ENCODE data around the gene TGM2. TPM values are rescaled to one million over a fixed set of nuclear protein-coding genes. Genes with fewer than 3 reads are reported as not detected.
A peak's percentile ranks its signal among the peaks of the same experiment; 100 is the strongest.
"Not testable (repeated sequence)": the region's sequence is repeated elsewhere in the genome, so short reads cannot be mapped to it uniquely, and the experiment has no call there.

TGM2 gene
- total RNA-seq, 1 donor from 2014 or later, result 17.7 TPM

- no peak for DNase-seq (ENCODE audit: low spot score)
- TF ChIP-seq, protein P1, sequence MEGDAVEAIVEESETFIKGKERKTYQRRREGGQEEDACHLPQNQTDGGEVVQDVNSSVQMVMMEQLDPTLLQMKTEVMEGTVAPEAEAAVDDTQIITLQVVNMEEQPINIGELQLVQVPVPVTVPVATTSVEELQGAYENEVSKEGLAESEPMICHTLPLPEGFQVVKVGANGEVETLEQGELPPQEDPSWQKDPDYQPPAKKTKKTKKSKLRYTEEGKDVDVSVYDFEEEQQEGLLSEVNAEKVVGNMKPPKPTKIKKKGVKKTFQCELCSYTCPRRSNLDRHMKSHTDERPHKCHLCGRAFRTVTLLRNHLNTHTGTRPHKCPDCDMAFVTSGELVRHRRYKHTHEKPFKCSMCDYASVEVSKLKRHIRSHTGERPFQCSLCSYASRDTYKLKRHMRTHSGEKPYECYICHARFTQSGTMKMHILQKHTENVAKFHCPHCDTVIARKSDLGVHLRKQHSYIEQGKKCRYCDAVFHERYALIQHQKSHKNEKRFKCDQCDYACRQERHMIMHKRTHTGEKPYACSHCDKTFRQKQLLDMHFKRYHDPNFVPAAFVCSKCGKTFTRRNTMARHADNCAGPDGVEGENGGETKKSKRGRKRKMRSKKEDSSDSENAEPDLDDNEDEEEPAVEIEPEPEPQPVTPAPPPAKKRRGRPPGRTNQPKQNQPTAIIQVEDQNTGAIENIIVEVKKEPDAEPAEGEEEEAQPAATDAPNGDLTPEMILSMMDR (IDR thresholded peaks at IDR 0.05), result no peak
- Mint-ChIP-seq H3K4me3 (ENCODE audit: unreplicated experiment) (no peak overlapping the region), H3K27ac (ENCODE audit: unreplicated experiment) (peak overlapping the region; percentile 91), H3K9me3 (ENCODE audit: low read depth) (no peaks in the 10 kb centered on the region), H3K36me3 (ENCODE audit: low read depth) (no peaks in the 10 kb centered on the region), H3K27me3 (ENCODE audit: low read depth) (no peaks in the 10 kb centered on the region), H3K4me1 (ENCODE audit: low read depth) (peaks cover 35% of the 10 kb centered on the region)
These were observed 55.2 kb downstream of the TGM2 start for GRCh38 chr20:38109591-38110524.

- no peak for DNase-seq (ENCODE audit: low spot score)
- H3K36me3 Mint-ChIP-seq (ENCODE audit: low read depth), result peaks cover 1% of the 10 kb centered on the region
- H3K4me1 Mint-ChIP-seq (ENCODE audit: low read depth), result peaks cover 38% of the 10 kb centered on the region
- peak overlapping the region; percentile 91 for H3K27ac Mint-ChIP-seq (ENCODE audit: unreplicated experiment)
- peaks cover 2% of the 10 kb centered on the region for H3K9me3 Mint-ChIP-seq (ENCODE audit: low read depth)
- no peak overlapping the region for H3K4me3 Mint-ChIP-seq (ENCODE audit: unreplicated experiment)
- TF ChIP-seq, protein P1 (IDR thresholded peaks at IDR 0.05), result no peak
- no peaks in the 10 kb centered on the region for H3K27me3 Mint-ChIP-seq (ENCODE audit: low read depth)
These were observed 56.0 kb downstream of the TGM2 start for GRCh38 chr20:38108986-38109541.

DNA sequence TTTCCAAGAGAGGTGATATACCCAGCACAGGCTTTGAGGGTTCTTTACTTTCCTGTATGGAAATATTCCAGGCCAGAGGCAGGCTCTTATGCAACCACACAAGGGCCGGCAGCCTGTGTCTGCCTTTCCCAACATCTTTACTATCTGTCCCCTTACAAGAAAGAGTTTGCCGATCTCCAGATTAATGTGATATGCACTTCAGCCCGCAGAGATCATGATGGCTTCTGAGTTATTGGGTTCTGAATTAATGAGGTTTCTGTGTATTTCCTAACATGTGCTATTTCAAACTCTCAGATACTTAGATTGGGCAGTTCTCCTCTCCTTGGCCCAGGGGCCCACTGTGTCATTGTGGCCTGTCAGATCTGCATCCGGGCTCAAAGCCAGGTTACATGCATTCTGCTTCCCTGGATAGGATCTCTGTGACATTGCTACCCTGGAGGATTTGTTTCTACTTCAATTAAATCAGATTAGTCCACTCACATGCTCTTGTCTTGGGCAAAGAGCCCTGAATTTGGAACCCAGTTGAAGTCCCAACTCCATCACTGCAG lies 56.6 kb downstream of the TGM2 start:
- H3K4me3 Mint-ChIP-seq (ENCODE audit: unreplicated experiment), result no peak overlapping the region
- peaks cover 2% of the 10 kb centered on the region for H3K9me3 Mint-ChIP-seq (ENCODE audit: low read depth)
- no peaks in the 10 kb centered on the region for H3K27me3 Mint-ChIP-seq (ENCODE audit: low read depth)
- peaks cover 1% of the 10 kb centered on the region for H3K36me3 Mint-ChIP-seq (ENCODE audit: low read depth)
- peak overlapping the region; percentile 91 for H3K27ac Mint-ChIP-seq (ENCODE audit: unreplicated experiment)
- TF ChIP-seq, protein P1 (IDR thresholded peaks at IDR 0.05), result no peak
- H3K4me1 Mint-ChIP-seq (ENCODE audit: low read depth), result peaks cover 36% of the 10 kb centered on the region
- no peak for DNase-seq (ENCODE audit: low spot score)

DNA sequence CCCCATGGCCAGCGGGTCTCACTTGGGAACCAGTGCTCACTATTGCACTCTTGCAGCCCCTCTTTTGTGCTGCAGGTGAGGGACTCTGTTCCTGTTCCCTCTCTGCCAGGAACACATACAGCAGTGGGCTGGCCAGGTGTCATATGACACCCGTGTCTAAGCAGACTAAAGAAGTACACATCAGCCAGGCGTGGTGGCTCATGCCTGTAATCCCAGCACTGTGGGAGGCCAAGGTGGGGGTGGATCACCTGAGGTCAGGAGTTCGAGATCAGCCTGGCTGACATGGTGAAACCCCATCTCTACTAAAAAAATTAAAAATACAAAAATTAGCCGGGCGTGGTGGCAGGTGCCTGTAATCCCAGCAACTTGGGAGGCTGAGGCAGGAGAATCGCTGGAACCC lies 57.2 kb downstream of the TGM2 start:
- peaks cover 36% of the 10 kb centered on the region for H3K4me1 Mint-ChIP-seq (ENCODE audit: low read depth)
- DNase-seq (ENCODE audit: low spot score); H3K27ac Mint-ChIP-seq (ENCODE audit: unreplicated experiment); H3K27me3 Mint-ChIP-seq (ENCODE audit: low read depth); H3K9me3 Mint-ChIP-seq (ENCODE audit: low read depth); H3K4me3 Mint-ChIP-seq (ENCODE audit: unreplicated experiment); H3K36me3 Mint-ChIP-seq (ENCODE audit: low read depth): not testable (repeated sequence)

DNA sequence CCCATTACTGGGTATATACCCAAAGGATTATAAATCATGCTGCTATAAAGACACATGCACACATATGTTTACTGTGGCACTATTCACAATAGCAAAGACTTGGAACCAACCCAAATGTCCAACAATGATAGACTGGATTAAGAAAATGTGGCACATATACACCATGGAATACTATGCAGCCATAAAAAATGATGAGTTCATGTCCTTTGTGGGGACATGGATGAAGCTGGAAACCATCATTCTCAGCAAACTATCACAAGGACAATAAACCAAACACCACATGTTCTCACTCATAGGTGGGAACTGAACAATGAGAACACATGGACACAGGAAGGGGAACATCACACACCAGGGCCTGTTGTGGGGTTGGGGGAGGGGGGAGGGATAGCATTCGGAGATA lies 57.7 kb downstream of the TGM2 start:
- H3K9me3 Mint-ChIP-seq (ENCODE audit: low read depth); DNase-seq (ENCODE audit: low spot score); H3K27me3 Mint-ChIP-seq (ENCODE audit: low read depth); H3K36me3 Mint-ChIP-seq (ENCODE audit: low read depth); H3K27ac Mint-ChIP-seq (ENCODE audit: unreplicated experiment); H3K4me3 Mint-ChIP-seq (ENCODE audit: unreplicated experiment): not testable (repeated sequence)
- H3K4me1 Mint-ChIP-seq (ENCODE audit: low read depth), result peaks cover 40% of the 10 kb centered on the region

DNA sequence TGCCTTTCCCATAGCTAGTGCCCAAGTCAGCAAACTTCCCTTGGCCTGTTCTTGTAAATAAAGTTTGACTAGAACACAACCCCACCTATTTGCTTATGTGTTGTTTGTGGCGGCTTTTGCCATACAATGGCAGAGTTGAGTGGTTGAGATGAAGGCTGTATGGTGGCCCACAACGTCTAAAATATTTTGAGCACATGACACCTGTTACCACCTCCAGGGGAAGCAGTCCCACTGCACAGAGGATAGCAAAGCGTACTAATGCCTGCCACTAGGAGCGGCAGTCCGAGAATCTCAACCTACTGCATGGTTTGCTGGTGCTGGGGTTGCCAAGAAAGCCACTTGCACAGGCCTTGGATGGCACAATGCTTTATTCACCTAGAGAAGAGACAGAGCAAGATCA lies 58.6 kb downstream of the TGM2 start:
- Mint-ChIP-seq H3K9me3 (ENCODE audit: low read depth) (peaks cover 2% of the 10 kb centered on the region), H3K27ac (ENCODE audit: unreplicated experiment) (no peak overlapping the region), H3K36me3 (ENCODE audit: low read depth) (peaks cover 1% of the 10 kb centered on the region), H3K27me3 (ENCODE audit: low read depth) (no peaks in the 10 kb centered on the region), H3K4me3 (ENCODE audit: unreplicated experiment) (no peak overlapping the region), H3K4me1 (ENCODE audit: low read depth) (peaks cover 44% of the 10 kb centered on the region)
- TF ChIP-seq, protein P1 (IDR thresholded peaks at IDR 0.05), result no peak
- DNase-seq (ENCODE audit: low spot score), result no peak
